HAP-1 (cell line): Measurements from ENCODE around the gene AMDHD2.

Experiments
- DNase-seq, 2 experiments: peaks; one replicate each; pipeline ENCODE4 v3.0.0-alpha.2; 2016 to 2020; ENCODE audit warnings: low spot score in 2 of 2
- H3K27me3 ChIP-seq: fragments of 250-450 bp; sonication (Bioruptor Pico); 2 replicates; pipeline ENCODE4 v1.5.1; 2020; ENCODE audit warnings: low read depth, mild to moderate bottlenecking, moderate library complexity
- H3K36me3 ChIP-seq: fragments of 250-450 bp; sonication (Bioruptor Pico); replicated peaks from 2 replicates; pipeline ENCODE4 v1.5.1; 2020; ENCODE audit warnings: mild to moderate bottlenecking
- H3K4me1 ChIP-seq: fragments of 250-450 bp; sonication (Bioruptor Pico); 2 replicates; pipeline ENCODE4 v1.5.1; 2020; ENCODE audit warnings: mild to moderate bottlenecking
- H3K4me3 ChIP-seq: fragments of 250-450 bp; sonication (Bioruptor Pico); 2 replicates; pipeline ENCODE4 v1.5.1; 2020; ENCODE audit warnings: mild to moderate bottlenecking, moderate library complexity
- H3K9me3 ChIP-seq: fragments of 250-450 bp; sonication (Bioruptor Pico); 2 replicates; pipeline ENCODE4 v1.5.1; 2020; ENCODE audit warnings: mild to moderate bottlenecking, moderate library complexity
- in situ Hi-C: fragments of 300-500 bp; cut with MboI; formaldehyde crosslinking; loops from 3 replicates; pipeline ENCODE4 v1.14.3; 2020; ENCODE audit warnings: low sequenced_read_pairs, inconsistent platforms, mixed read lengths

The AMDHD2 gene

GRCh38 chr16:2512735-2513404 is 7.3 kb upstream of the AMDHD2 start:
- peak overlapping the region; percentile 89 for H3K4me3 ChIP-seq
- peaks cover 5% of the 10 kb centered on the region for H3K4me1 ChIP-seq
- H3K27me3 ChIP-seq, result no peaks in the 10 kb centered on the region
- in situ Hi-C loops, result loop anchor here (25.0 kb wide), 1 partner anchor 526 kb away; the partner anchor contains the start of genes GFER, NOXO1 and SYNGR3
- no peaks in the 10 kb centered on the region; the same call in 1 of the 2 replicates for H3K36me3 ChIP-seq
- no peak for DNase-seq
- H3K9me3 ChIP-seq, result no peaks in the 10 kb centered on the region

GRCh38 chr16:2513405-2514332 is 6.5 kb upstream of the AMDHD2 start, which contains the start of gene ATP6V0C:
Gene ATP6V0C (plus strand): TSS chr16:2513952. CDS start chr16:2514104, 152 bp downstream.
- in situ Hi-C loops, result loop anchor here (25.0 kb wide), 1 partner anchor 526 kb away; the partner anchor contains the start of genes GFER, NOXO1 and SYNGR3
- peak; percentile 81 to 95 for DNase-seq
- Histone ChIP-seq H3K27me3 (no peaks in the 10 kb centered on the region), H3K4me1 (peaks cover 5% of the 10 kb centered on the region), H3K36me3 (no peaks in the 10 kb centered on the region; the same call in 1 of the 2 replicates), H3K4me3 (peak within 1 kb of the TSS; percentile 89), H3K9me3 (no peaks in the 10 kb centered on the region)

- Histone ChIP-seq H3K36me3 (peaks cover 6% of the 10 kb centered on the region), H3K4me3 (peak overlapping the region; percentile 89), H3K4me1 (peaks cover 5% of the 10 kb centered on the region), H3K27me3 (no peaks in the 10 kb centered on the region), H3K9me3 (no peaks in the 10 kb centered on the region)
- in situ Hi-C loops, result loop anchor here (25.0 kb wide), 1 partner anchor 527 kb away; the partner anchor contains the start of genes GFER, NOXO1 and SYNGR3
- no peak for DNase-seq
Measured at GRCh38 chr16:2514333-2515179, 5.6 kb upstream of the AMDHD2 start.

- Histone ChIP-seq H3K4me1 (peaks cover 5% of the 10 kb centered on the region), H3K36me3 (peaks cover 6% of the 10 kb centered on the region)
- in situ Hi-C loops, result loop anchor here (25.0 kb wide), 1 partner anchor 528 kb away; the partner anchor contains the start of genes GFER, NOXO1 and SYNGR3
Measured at GRCh38 chr16:2515180-2515851, 4.9 kb upstream of the AMDHD2 start.

GRCh38 chr16:2516391-2517240 is 3.6 kb upstream of the AMDHD2 start:
- H3K36me3 ChIP-seq, result peaks cover 11% of the 10 kb centered on the region
- H3K4me3 ChIP-seq, result no peak overlapping the region
- H3K4me1 ChIP-seq, result peaks cover 5% of the 10 kb centered on the region
- H3K27me3 ChIP-seq, result no peaks in the 10 kb centered on the region
- H3K9me3 ChIP-seq, result no peaks in the 10 kb centered on the region
- in situ Hi-C loops, result loop anchor here (25.0 kb wide), 1 partner anchor 529 kb away; the partner anchor contains the start of genes GFER, NOXO1 and SYNGR3
- DNase-seq, result no peak

More at GRCh38 chr16:2515180-2515851, 4.9 kb upstream of the AMDHD2 start:
- no peak for DNase-seq
- Histone ChIP-seq H3K9me3 (no peaks in the 10 kb centered on the region), H3K27me3 (no peaks in the 10 kb centered on the region), H3K4me3 (peak overlapping the region; percentile 89)

- Histone ChIP-seq H3K9me3 (no peaks in the 10 kb centered on the region), H3K4me1 (peaks cover 2% of the 10 kb centered on the region), H3K4me3 (no peak overlapping the region), H3K27me3 (no peaks in the 10 kb centered on the region), H3K36me3 (peaks cover 12% of the 10 kb centered on the region)
- DNase-seq, result no peak
- in situ Hi-C loops, result loop anchor here (25.0 kb wide), 1 partner anchor 531 kb away; the partner anchor contains the start of genes GFER, NOXO1 and SYNGR3
Measured at GRCh38 chr16:2517954-2518605, 2.1 kb upstream of the AMDHD2 start.

GRCh38 chr16:2518823-2519710 is 1.1 kb upstream of the AMDHD2 start:
- no peaks in the 10 kb centered on the region; the same call in 1 of the 2 replicates for H3K4me1 ChIP-seq
- no peaks in the 10 kb centered on the region for H3K27me3 ChIP-seq
- no peak for DNase-seq
- H3K4me3 ChIP-seq, result no peak overlapping the region
- in situ Hi-C loops, result loop anchor here (25.0 kb wide), 1 partner anchor 532 kb away; the partner anchor contains the start of genes GFER, NOXO1 and SYNGR3
- H3K36me3 ChIP-seq, result peaks cover 21% of the 10 kb centered on the region
- H3K9me3 ChIP-seq, result no peaks in the 10 kb centered on the region

- in situ Hi-C loops, result loop anchor here (25.0 kb wide), 1 partner anchor 532 kb away; the partner anchor contains the start of genes GFER, NOXO1 and SYNGR3
Measured at GRCh38 chr16:2519711-2520080, 475 bp upstream of the AMDHD2 start.

GRCh38 chr16:2520784-2521531 is 787 bp downstream of the AMDHD2 start:
- H3K27me3 ChIP-seq, result no peaks in the 10 kb centered on the region
- DNase-seq, result no peak
- H3K36me3 ChIP-seq, result peaks cover 34% of the 10 kb centered on the region
- no peaks in the 10 kb centered on the region; the same call in 1 of the 2 replicates for H3K4me1 ChIP-seq
- H3K4me3 ChIP-seq, result peak overlapping the region; percentile 58
- H3K9me3 ChIP-seq, result no peaks in the 10 kb centered on the region
- in situ Hi-C loops, result loop anchor here (25.0 kb wide), 1 partner anchor 534 kb away; the partner anchor contains the start of genes GFER, NOXO1 and SYNGR3

More at GRCh38 chr16:2519711-2520080, 475 bp upstream of the AMDHD2 start:
- Histone ChIP-seq H3K27me3 (no peaks in the 10 kb centered on the region), H3K4me1 (no peaks in the 10 kb centered on the region; the same call in 1 of the 2 replicates), H3K36me3 (peaks cover 26% of the 10 kb centered on the region), H3K4me3 (peak overlapping the region; percentile 58), H3K9me3 (no peaks in the 10 kb centered on the region)
- DNase-seq, result no peak

- no peak overlapping the region for H3K4me3 ChIP-seq
Measured at GRCh38 chr16:2523801-2524231, 3.6 kb downstream of the AMDHD2 start.

More at GRCh38 chr16:2523801-2524231, 3.6 kb downstream of the AMDHD2 start:
- DNase-seq, result no peak
- in situ Hi-C loops, result loop anchor here (25.0 kb wide), 1 partner anchor 537 kb away; the partner anchor contains the start of genes GFER, NOXO1 and SYNGR3
- Histone ChIP-seq H3K27me3 (no peaks in the 10 kb centered on the region), H3K36me3 (peaks cover 54% of the 10 kb centered on the region), H3K4me1 (no peaks in the 10 kb centered on the region; the same call in 1 of the 2 replicates), H3K9me3 (no peaks in the 10 kb centered on the region)
